Measurements from ENCODE around the gene MEF2A. TPM values are rescaled to one million over a fixed set of nuclear protein-coding genes. Genes with fewer than 3 reads are reported as not detected.

The MEF2A gene
- total RNA-seq, 1 experiment from 2014 or later: 29.6 TPM

GRCh38 chr15:99552111-99552510 lies 13.7 kb upstream of the MEF2A start:
- RAD21 ChIA-PET (ENCODE audit: low non-redundant PET in 1 of 2, low total read pairs in 2 of 2, uncharacterized antibody in 2 of 2, unreplicated experiment in 2 of 2): no interaction called here

More at GRCh38 chr15:99552111-99552510, 13.7 kb upstream of the MEF2A start:
- Histone ChIP-seq H3K27me3 (ENCODE audit: insufficient read depth, low read length) (no peaks in the 10 kb centered on the region), H3K9me2 (ENCODE audit: insufficient read depth) (no peaks in the 10 kb centered on the region), H4K20me1 (ENCODE audit: insufficient read depth) (no peaks in the 10 kb centered on the region), H3K4me2 (ENCODE audit: low read length) (no peak overlapping the region), H3K79me2 (ENCODE audit: insufficient read depth, low read length) (no peaks in the 10 kb centered on the region), H3K36me3 (ENCODE audit: control insufficient read depth in 1 of 2, insufficient read depth in 2 of 2, low read length in 2 of 2) (no peaks in the 10 kb centered on the region), H3K9ac (ENCODE audit: low read length) (no peak overlapping the region), H3K27ac (ENCODE audit: low read depth, low read length) (no peak overlapping the region), H3K4me1 (ENCODE audit: control insufficient read depth in 1 of 2, insufficient read depth in 2 of 2, low read length in 2 of 2) (no peaks in the 10 kb centered on the region), H2AFZ (ENCODE audit: low read depth, low read length, poor library complexity, severe bottlenecking) (no peak overlapping the region), H3K9me3 (ENCODE audit: control insufficient read depth in 1 of 2, insufficient read depth in 1 of 2, low read depth in 1 of 2, low read length in 2 of 2) (no peaks in the 10 kb centered on the region), H3K4me3 (replicated peaks in 1 of 2; ENCODE audit: low read depth in 1 of 2, low read length in 2 of 2) (no peak overlapping the region)
- POLR2A ChIA-PET: no interaction called here
- intact Hi-C loops (cut with micrococcal nuclease): no loop called here
- BruUV-seq (replicated peaks): no TSS peak
- no peak for DNase-seq (ENCODE audit: low read depth, low spot score)
- no peak for ATAC-seq
- TF ChIP-seq ZBTB33 (IDR thresholded peaks at IDR 0.05; ENCODE audit: extremely low read depth, insufficient replicate concordance, low read length): no peak
- TF ChIP-seq EGR1 (IDR thresholded peaks at IDR 0.05; ENCODE audit: low read depth): no peak
- no peak for TF ChIP-seq REST (IDR thresholded peaks at IDR 0.05; ENCODE audit: low read depth)
- no peak for TF ChIP-seq POLR2A (IDR thresholded peaks at IDR 0.05; ENCODE audit: borderline replicate concordance, extremely low read depth, insufficient read depth, insufficient read length)
- no peak for TF ChIP-seq YY1 (IDR thresholded peaks at IDR 0.05; ENCODE audit: extremely low read depth, insufficient replicate concordance, low read depth, low read length)
- TF ChIP-seq CBX3 (IDR thresholded peaks at IDR 0.05; ENCODE audit: low read depth): no peak
- TF ChIP-seq TCF7L2 (IDR thresholded peaks at IDR 0.05; ENCODE audit: borderline replicate concordance, extremely low read depth, insufficient read depth, insufficient read length): no peak
- TF ChIP-seq EZH2phosphoT487 (IDR thresholded peaks at IDR 0.05; ENCODE audit: borderline replicate concordance): no peak
- CTCF ChIA-PET: no interaction called here
